ENCODE data around the gene PRF1.

Gene PRF1

DNA sequence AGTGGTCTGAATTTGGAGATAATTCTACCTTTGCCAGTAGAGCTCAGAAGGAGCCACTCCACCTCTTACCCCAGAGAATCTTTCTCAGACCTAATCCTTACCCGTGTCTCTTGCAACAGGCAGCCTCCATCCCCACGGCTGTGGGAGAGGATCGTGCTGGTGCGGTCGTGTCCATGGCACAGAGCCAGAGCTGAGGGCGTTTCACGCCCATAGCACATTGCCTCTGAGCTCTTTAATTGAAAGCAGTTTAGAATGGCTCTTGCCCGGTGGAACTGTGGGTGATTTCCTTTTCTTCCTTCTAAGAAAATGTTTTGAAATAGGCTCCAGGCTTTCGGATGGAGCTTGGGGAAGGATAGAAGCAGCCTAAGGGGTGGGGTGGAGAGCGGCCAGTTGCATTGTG is 41.5 kb downstream of the PRF1 start:
- H3K4me3 ChIP-seq (ENCODE audit: low read depth, low read length), result no peak overlapping the region
- DNase-seq (ENCODE audit: low read depth), result no peak
- TF ChIP-seq, protein P1, sequence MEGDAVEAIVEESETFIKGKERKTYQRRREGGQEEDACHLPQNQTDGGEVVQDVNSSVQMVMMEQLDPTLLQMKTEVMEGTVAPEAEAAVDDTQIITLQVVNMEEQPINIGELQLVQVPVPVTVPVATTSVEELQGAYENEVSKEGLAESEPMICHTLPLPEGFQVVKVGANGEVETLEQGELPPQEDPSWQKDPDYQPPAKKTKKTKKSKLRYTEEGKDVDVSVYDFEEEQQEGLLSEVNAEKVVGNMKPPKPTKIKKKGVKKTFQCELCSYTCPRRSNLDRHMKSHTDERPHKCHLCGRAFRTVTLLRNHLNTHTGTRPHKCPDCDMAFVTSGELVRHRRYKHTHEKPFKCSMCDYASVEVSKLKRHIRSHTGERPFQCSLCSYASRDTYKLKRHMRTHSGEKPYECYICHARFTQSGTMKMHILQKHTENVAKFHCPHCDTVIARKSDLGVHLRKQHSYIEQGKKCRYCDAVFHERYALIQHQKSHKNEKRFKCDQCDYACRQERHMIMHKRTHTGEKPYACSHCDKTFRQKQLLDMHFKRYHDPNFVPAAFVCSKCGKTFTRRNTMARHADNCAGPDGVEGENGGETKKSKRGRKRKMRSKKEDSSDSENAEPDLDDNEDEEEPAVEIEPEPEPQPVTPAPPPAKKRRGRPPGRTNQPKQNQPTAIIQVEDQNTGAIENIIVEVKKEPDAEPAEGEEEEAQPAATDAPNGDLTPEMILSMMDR (IDR thresholded peaks at IDR 0.05; ENCODE audit: low read depth, low read length, missing control alignments), result no peak

DNA sequence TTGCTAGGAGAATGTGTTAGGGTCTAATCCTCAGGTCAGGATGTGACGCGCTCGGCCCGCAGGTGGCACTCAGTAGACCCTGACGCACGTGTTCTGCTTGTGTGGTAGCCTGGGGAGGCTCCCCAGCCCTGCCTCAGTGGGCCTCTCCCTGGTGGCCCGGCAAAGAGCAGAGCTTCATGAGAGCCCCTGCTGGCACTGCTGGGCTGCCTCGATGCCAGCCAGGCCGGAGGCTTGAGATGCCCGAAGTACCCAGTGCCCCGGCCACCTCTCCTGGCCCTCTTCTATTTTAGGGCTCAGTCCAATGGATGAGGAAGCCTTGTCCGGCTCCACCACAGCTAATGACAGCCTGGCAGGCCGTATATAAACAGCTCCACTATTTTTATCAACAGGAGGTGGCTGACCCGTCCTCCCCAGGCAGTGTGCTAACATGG is 42.0 kb downstream of the PRF1 start:
- no peak for DNase-seq (ENCODE audit: low read depth)
- H3K4me3 ChIP-seq (ENCODE audit: low read depth, low read length), result no peak overlapping the region
- TF ChIP-seq, protein P1 (IDR thresholded peaks at IDR 0.05; ENCODE audit: low read depth, low read length, missing control alignments), result no peak

DNA sequence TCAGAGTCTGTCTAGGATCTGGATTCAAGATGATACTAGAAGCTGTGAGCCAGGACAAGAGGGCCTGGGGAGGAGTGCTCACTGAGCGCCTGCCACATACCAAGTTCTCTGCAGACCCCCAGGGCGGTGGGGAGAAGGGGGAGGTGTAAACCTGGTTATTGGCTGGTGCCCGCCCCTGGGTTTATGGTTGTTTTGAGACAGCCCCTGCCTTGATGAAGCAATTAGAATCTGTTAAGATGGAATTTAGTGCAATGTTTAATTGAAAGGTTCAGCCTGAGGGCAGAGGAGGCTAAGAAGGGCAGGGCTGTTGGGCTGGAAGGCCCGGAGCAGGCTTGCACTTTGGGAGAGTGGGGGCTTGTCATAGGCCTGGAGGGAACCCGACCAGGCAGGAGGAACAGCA is 42.7 kb downstream of the PRF1 start:
- no peak for DNase-seq (ENCODE audit: low read depth)
- TF ChIP-seq, protein P1 (IDR thresholded peaks at IDR 0.05; ENCODE audit: low read depth, low read length, missing control alignments), result no peak
- H3K4me3 ChIP-seq (ENCODE audit: low read depth, low read length), result no peak overlapping the region

DNA sequence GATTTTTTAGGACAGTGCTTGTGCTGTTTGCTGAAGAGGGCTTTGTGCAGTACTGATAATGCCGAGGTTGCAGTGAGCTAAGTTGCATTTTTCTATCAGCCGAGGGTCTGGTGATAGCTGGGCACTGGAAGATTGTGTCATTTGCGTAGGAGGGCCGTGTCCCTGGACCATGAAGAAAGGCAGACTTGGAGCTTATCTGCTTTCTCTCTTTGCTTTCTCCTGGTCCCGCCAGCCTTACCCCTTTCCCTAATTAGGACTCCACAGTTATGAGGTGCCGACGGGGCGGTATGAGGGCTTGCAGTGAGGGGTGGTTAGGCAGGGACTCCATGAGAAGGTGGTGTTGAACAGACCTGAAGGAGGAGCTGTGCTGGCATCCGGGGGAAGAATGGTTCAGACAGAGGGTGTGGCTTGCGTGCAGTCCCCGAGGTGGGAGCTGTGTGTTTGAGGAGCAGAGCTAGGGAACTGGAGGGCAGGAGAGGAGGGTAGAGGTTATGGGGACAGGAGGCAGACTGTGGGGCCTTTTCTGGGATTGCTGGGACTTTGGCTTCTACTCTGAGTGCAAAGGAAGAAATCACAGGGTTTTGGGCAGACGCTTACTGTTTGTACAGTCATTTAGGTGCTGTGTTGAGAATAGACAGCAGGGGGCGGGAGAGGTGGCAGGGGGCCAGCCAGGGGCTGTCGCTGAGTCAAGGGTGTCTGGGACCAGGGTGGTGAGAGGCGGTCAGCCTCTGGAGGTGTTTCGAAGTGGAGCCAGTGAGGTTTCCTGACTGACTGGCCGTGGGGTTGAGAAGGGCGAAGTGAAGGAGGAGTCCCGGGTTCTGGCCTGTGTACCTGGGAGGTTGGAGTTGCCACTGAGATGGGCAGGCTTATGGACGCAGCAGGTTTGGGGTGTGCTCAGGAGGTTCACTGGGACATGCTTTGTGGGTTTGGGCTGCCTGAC is 43.4 kb downstream of the PRF1 start:
- TF ChIP-seq, protein P1 (IDR thresholded peaks at IDR 0.05; ENCODE audit: low read depth, low read length, missing control alignments), result peak; percentile 55
- peak overlapping the region; percentile 34 for H3K4me3 ChIP-seq (ENCODE audit: low read depth, low read length)
- no peak for DNase-seq (ENCODE audit: low read depth)

DNA sequence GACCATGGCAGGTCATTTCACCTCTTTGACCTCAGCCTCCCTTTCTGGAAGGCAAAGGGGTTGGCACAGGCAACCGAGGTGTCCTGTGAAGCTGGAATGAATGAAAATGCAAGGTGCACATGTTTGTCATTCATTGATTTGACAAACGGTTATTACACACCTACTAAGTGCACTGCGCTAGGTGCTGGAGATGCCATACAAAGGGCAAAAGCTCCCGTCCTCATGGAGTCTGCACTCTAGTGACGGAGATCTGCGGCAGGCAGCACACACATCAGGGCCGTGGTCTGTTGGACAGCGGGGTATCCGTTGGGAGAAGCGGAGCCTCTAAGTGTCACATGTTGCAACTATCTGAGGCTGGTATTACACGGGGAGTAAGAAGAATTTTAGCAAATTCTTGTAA is 44.2 kb downstream of the PRF1 start:
- DNase-seq (ENCODE audit: low read depth), result no peak
- H3K4me3 ChIP-seq (ENCODE audit: low read depth, low read length), result no peak overlapping the region
- TF ChIP-seq, protein P1 (IDR thresholded peaks at IDR 0.05; ENCODE audit: low read depth, low read length, missing control alignments), result no peak

DNA sequence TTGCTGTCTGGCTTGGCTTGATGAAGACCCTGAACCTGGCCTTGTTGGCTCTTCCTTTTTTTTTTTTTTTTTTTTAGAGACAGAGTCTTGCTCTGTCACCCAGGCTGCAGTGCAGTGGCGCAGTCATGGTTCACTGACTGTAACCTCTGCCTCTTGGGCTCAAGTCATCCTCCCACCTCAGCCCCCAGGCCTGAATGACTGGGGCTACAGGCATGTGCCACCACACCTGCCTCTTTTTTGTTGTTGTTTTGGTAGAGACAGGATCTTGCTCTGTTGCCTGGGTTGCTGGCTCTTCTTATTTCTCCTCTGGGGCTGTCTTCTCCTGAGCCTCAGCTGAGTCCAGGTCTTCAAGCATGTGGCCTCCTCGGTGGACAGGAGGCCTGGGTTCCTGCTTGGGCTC is 44.7 kb downstream of the PRF1 start:
- TF ChIP-seq, protein P1 (IDR thresholded peaks at IDR 0.05; ENCODE audit: low read depth, low read length, missing control alignments), result no peak
- no peak for DNase-seq (ENCODE audit: low read depth)
- no peak overlapping the region for H3K4me3 ChIP-seq (ENCODE audit: low read depth, low read length)

Data from GM12864 (cell line).